ENCODE results near the gene CTR9.
A peak's percentile ranks its signal among the peaks of the same experiment; 100 is the strongest.

The CTR9 gene

GRCh38 chr11:10770626-10771254 lies 19.7 kb downstream of the CTR9 start:
- no peak for DNase-seq (ENCODE audit: low read depth, low spot score)
- ChIA-PET CTCF (interaction anchor here (0.6 to 5.7 kb wide), 38 partner anchors 9 to 1022 kb away, joined by 3 to 69 read pairs (median 4); no protein-coding TSS in a partner anchor), POLR2A (interaction anchor here (0.5 to 1.0 kb wide), 2 partner anchors 9 to 38 kb away, joined by 4 to 7 read pairs; partner anchors contain the start of gene EIF4G2)
- no peak overlapping the region for H3K4me3 ChIP-seq (ENCODE audit: low read depth, low read length)
- TF ChIP-seq, protein P1, sequence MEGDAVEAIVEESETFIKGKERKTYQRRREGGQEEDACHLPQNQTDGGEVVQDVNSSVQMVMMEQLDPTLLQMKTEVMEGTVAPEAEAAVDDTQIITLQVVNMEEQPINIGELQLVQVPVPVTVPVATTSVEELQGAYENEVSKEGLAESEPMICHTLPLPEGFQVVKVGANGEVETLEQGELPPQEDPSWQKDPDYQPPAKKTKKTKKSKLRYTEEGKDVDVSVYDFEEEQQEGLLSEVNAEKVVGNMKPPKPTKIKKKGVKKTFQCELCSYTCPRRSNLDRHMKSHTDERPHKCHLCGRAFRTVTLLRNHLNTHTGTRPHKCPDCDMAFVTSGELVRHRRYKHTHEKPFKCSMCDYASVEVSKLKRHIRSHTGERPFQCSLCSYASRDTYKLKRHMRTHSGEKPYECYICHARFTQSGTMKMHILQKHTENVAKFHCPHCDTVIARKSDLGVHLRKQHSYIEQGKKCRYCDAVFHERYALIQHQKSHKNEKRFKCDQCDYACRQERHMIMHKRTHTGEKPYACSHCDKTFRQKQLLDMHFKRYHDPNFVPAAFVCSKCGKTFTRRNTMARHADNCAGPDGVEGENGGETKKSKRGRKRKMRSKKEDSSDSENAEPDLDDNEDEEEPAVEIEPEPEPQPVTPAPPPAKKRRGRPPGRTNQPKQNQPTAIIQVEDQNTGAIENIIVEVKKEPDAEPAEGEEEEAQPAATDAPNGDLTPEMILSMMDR (IDR thresholded peaks at IDR 0.05; ENCODE audit: insufficient read depth, low read length, missing control alignments): peak; percentile 70

GRCh38 chr11:10771457-10771856 lies 20.4 kb downstream of the CTR9 start:
- CTCF ChIA-PET: interaction anchor here (0.8 to 5.7 kb wide), 19 partner anchors 9 to 1016 kb away, joined by 3 to 69 read pairs (median 9); no protein-coding TSS in a partner anchor
- no peak for DNase-seq (ENCODE audit: low read depth, low spot score)
- POLR2A ChIA-PET: no interaction called here
- TF ChIP-seq, protein P1 (IDR thresholded peaks at IDR 0.05; ENCODE audit: insufficient read depth, low read length, missing control alignments): no peak
- no peak overlapping the region for H3K4me3 ChIP-seq (ENCODE audit: low read depth, low read length)

DNA sequence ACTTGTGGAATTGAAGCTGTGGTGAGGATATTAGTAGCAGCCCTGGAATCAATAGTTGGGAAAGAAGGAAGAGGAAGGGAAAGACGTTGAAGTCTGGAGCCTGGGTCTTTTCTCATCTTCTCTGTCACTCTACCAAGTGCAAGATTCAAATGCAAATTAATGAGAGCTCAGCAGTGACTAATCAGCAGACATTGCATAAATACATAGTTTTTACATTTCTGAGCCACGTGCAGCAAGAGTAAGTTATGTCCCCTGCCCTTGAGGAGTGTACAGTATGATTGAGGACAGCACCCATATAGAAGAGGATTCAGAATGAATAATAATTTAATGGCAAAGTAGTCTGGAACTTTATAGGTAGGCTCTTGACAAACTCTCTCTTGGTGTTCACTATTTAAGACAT lies 23.8 kb downstream of the CTR9 start:
- H3K4me3 ChIP-seq (ENCODE audit: low read depth, low read length): no peak overlapping the region
- no peak for DNase-seq (ENCODE audit: low read depth, low spot score)
- ChIA-PET POLR2A (no interaction called here), CTCF (interaction anchor here (0.7 to 2.7 kb wide), 4 partner anchors 9 to 1013 kb away, joined by 3 to 11 read pairs (median 3); no protein-coding TSS in a partner anchor)
- TF ChIP-seq, protein P1 (IDR thresholded peaks at IDR 0.05; ENCODE audit: insufficient read depth, low read length, missing control alignments): no peak

DNA sequence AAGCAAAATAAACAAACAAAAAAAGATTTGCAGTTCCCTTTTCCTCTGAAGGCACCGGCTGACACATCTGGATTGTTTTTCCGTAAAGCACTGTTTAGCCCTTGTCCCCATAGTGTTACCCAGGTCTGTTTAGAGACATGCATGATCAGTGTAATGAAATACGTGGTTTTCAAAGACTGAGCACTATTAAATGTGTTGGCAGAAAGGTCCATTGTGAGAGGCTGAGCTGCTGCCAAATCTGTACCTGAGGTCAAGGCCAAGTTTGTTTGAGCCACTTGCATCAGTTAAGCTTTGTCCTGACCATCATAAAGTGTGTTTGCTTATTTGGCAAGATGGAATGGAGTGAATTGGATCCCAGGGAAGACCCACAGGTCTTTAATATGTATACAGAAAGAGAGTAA lies 26.3 kb downstream of the CTR9 start:
- H3K4me3 ChIP-seq (ENCODE audit: low read depth, low read length): no peak overlapping the region
- DNase-seq (ENCODE audit: low read depth, low spot score): no peak
- POLR2A ChIA-PET: no interaction called here
- CTCF ChIA-PET: interaction anchor here (1.8 to 7.9 kb wide), 2 partner anchors 14 to 1010 kb away, joined by 6 to 79 read pairs; no protein-coding TSS in a partner anchor
- TF ChIP-seq, protein P1 (IDR thresholded peaks at IDR 0.05; ENCODE audit: insufficient read depth, low read length, missing control alignments): no peak

GRCh38 chr11:10777806-10778205 lies 26.8 kb downstream of the CTR9 start:
- ChIA-PET POLR2A (interaction anchor here (1.0 kb wide), 1 partner anchor 31 kb away, joined by 5 read pairs; the partner anchor contains the start of gene EIF4G2), CTCF (interaction anchor here (4.1 to 7.9 kb wide), 2 partner anchors 8 to 13 kb away, joined by 29 to 79 read pairs; no protein-coding TSS in a partner anchor)
- TF ChIP-seq, protein P1 (IDR thresholded peaks at IDR 0.05; ENCODE audit: insufficient read depth, low read length, missing control alignments): no peak
- DNase-seq (ENCODE audit: low read depth, low spot score): no peak
- no peak overlapping the region for H3K4me3 ChIP-seq (ENCODE audit: low read depth, low read length)

DNA sequence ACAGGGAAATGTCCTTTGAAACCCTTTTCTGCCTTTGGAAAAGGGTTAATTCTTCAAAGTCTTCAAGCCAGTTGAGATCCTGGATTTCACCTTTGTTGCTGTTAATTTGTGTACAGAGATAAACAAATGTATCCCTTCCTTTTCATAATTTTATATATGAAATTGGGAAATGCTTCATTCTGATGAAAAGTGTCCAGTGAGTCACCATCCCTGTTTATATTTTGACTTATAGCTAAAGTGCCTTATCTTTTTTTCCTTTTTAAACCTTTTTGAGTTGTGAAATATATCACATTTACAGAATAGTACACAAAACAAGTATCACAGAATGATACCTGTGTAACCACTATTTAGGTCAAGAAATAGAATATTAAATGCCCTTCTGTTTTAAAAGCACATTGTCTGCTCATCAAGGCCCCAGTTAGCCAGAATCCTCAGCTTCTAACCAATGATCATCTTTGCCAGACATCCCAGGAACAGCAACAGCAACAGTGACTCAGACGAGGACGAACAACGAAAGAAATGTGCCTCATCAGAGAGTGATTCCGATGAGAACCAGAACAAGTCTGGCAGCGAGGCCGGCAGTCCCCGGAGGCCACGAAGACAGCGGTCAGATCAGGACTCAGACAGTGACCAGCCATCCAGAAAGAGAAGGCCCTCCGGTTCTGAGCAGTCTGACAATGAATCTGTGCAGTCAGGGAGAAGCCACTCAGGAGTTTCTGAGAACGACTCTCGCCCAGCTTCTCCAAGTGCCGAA lies 27.3 kb downstream of the CTR9 start:
- ChIA-PET POLR2A (interaction anchor here (1.0 kb wide), 1 partner anchor 30 kb away, joined by 5 read pairs; the partner anchor contains the start of gene EIF4G2), CTCF (interaction anchor here (4.1 to 7.9 kb wide), 2 partner anchors 8 to 13 kb away, joined by 29 to 79 read pairs; no protein-coding TSS in a partner anchor)
- no peak overlapping the region for H3K4me3 ChIP-seq (ENCODE audit: low read depth, low read length)
- DNase-seq (ENCODE audit: low read depth, low spot score): peak; percentile 26
- TF ChIP-seq, protein P1 (IDR thresholded peaks at IDR 0.05; ENCODE audit: insufficient read depth, low read length, missing control alignments): no peak
